Measurements from ENCODE around the gene DGKD.

Gene DGKD

DNA sequence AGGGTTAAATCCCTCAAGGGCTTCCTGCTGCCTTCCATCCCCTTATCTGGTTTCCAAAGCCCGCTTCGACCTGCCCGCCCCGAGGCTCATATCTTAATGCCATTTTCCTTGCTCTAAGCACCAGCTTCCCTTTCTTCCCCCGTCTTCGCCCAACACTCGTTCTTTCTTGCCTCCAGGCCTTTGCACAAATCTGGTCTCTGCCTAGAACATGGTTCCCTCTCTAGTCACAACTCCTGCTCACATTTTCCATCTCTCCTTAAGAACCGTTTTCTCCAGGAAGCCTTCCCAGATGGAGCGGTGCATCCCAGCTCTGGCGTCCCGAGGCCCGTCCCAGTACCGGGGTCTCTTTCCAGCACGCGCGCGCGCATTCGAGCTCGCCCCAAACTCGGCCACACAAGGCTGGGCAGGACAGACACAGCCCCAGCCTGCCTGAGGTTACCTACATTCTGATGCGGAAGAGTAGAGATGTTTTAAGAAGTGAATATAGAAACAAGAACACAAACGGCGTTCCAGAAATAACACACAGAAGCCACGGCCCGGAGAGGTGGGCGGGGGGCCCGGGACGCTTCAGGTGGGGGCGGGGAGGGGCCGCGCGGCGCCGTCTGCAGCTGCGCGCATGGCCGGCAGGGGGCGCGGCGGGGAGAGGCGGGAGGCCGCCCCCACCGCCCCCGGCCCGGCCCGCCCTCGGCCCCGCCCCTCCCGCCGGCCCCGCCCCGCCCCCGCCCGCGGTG, at the start of gene DGKD:
Gene DGKD, plus strand, starts transcription at position 726 of the 731 bp plus-strand sequence. CDS start 25 bp downstream, outside the sequence.
- Histone ChIP-seq H3K9me3 (ENCODE audit: control insufficient read depth in 2 of 2, low read length in 2 of 2) (no peaks in the 10 kb centered on the region), H3K27ac (ENCODE audit: low read length) (no peak within 1 kb of the TSS), H3K36me3 (ENCODE audit: control insufficient read depth in 2 of 2, insufficient read depth in 2 of 2, low read length in 2 of 2) (no peaks in the 10 kb centered on the region)

GRCh38 chr2:233307565-233307964, 46.7 kb upstream of the DGKD start, which contains the start of gene SAG:
TSS of gene SAG (plus strand) at chr2:233307816. CDS start at chr2:233309190, 1,374 bp downstream.
- no peak within 1 kb of the TSS for H3K27ac ChIP-seq (ENCODE audit: low read length)

More for the DNA sequence above, at the start of gene DGKD:
- Histone ChIP-seq H3K4me3 (ENCODE audit: low read length in 2 of 2) (peak within 1 kb of the TSS; percentile 79 to 85), H3K27me3 (ENCODE audit: control insufficient read depth in 1 of 2, insufficient read depth in 2 of 2, low read length in 2 of 2) (no peaks in the 10 kb centered on the region), H3K9ac (ENCODE audit: low read length in 2 of 2) (peak within 1 kb of the TSS; percentile 72 to 79), H3K4me1 (ENCODE audit: control insufficient read depth, insufficient read depth, low read length) (peaks cover 23% of the 10 kb centered on the region)

DNA sequence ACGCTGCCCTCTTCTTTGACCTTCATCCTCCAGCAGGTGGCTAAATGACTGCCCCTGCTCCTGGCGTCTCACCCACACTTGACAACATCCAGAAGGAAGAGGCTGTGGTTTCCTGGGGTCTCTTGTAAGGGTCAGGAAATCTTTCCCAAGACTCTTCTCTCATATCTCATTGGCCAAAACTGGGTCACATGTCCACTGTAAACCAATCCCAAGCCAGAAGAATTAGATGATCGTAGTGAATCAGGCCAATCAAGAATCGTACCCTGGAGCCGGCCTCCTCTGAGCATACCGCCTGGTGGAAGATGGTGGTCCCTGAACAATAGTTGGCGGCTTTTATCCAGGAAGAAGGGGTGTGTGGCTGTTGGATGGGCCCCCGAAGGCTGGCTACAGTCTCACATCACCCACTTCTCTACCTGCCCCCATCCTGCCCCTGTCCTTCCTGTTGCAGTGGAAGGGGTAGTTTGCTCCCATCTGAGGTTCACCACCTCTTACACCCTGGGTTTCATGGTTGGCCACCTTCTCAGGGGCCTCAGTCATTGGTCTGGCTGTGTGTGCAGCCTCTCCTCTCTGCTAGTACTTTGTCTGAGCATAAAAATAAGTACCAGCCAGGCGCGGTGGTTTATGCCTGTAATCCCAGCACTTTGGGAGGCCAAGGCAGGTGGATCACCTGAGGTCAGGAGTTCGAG, 42.9 kb upstream of the DGKD start:
- H3K27me3 ChIP-seq (ENCODE audit: control insufficient read depth in 1 of 2, insufficient read depth in 2 of 2, low read length in 2 of 2), result peaks cover 0 to 2% of the 10 kb centered on the region in 2 donors
- H3K27ac ChIP-seq (ENCODE audit: low read length), result no peak overlapping the region

More at GRCh38 chr2:233307565-233307964, 46.7 kb upstream of the DGKD start, which contains the start of gene SAG:
- no peaks in the 10 kb centered on the region for H3K36me3 ChIP-seq (ENCODE audit: control insufficient read depth in 2 of 2, insufficient read depth in 2 of 2, low read length in 2 of 2)
- H3K27me3 ChIP-seq (ENCODE audit: control insufficient read depth in 1 of 2, insufficient read depth in 2 of 2, low read length in 2 of 2), result peaks cover 0 to 2% of the 10 kb centered on the region in 2 donors
- H3K4me1 ChIP-seq (ENCODE audit: control insufficient read depth, insufficient read depth, low read length), result no peaks in the 10 kb centered on the region
- H3K9ac ChIP-seq (ENCODE audit: low read length in 2 of 2), result no peak within 1 kb of the TSS
- H3K4me3 ChIP-seq (ENCODE audit: low read length in 2 of 2), result no peak within 1 kb of the TSS
- no peaks in the 10 kb centered on the region for H3K9me3 ChIP-seq (ENCODE audit: control insufficient read depth in 2 of 2, low read length in 2 of 2)

GRCh38 chr2:233312874-233313273, 41.4 kb upstream of the DGKD start:
- Histone ChIP-seq H3K36me3 (ENCODE audit: control insufficient read depth in 2 of 2, insufficient read depth in 2 of 2, low read length in 2 of 2) (no peaks in the 10 kb centered on the region), H3K4me3 (ENCODE audit: low read length in 2 of 2) (no peak overlapping the region), H3K4me1 (ENCODE audit: control insufficient read depth, insufficient read depth, low read length) (no peaks in the 10 kb centered on the region), H3K9me3 (ENCODE audit: control insufficient read depth in 2 of 2, low read length in 2 of 2) (no peaks in the 10 kb centered on the region), H3K27ac (ENCODE audit: low read length) (no peak overlapping the region), H3K27me3 (ENCODE audit: control insufficient read depth in 1 of 2, insufficient read depth in 2 of 2, low read length in 2 of 2) (peaks cover 0 to 2% of the 10 kb centered on the region in 2 donors), H3K9ac (ENCODE audit: low read length in 2 of 2) (no peak overlapping the region)

More for the DNA sequence above, 42.9 kb upstream of the DGKD start:
- Histone ChIP-seq H3K4me1 (ENCODE audit: control insufficient read depth, insufficient read depth, low read length) (no peaks in the 10 kb centered on the region), H3K4me3 (ENCODE audit: low read length in 2 of 2) (no peak overlapping the region), H3K9me3 (ENCODE audit: control insufficient read depth in 2 of 2, low read length in 2 of 2) (no peaks in the 10 kb centered on the region), H3K9ac (ENCODE audit: low read length in 2 of 2) (no peak overlapping the region), H3K36me3 (ENCODE audit: control insufficient read depth in 2 of 2, insufficient read depth in 2 of 2, low read length in 2 of 2) (no peaks in the 10 kb centered on the region)

DNA sequence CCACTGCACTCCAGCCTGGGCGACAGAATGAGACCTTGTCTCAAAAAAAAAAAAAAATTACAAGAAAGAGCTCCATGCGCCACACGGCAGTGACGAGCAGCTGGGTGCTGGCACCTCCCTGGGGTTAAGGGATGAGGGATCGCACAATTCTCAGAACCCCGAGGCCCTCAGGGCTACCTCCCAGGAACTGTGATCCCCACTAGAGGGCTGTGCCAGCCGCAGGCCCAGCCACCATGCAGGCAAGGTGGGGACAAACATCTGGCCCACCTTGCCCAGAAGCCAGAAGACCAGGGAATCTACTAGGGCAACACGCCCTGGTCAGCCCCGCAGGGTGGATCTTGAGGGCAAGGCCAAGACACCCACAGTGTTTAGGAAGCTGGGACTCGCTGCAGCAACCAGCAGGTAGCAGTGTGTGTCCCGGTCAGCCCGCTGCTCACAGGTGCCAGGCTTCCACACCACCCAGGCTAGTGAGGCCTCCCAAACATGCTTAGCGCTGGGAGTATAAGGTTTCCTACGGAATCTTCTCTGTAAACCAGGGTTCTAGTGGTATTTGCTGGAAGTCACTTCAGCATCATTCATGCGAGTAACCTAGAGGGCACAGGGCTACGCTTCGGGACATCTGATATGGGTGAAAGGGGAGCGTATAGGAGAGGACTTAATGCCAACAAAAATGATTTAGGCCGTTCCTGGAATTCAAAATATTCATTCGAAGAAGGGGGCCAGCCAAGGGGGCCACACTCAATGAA, 39.9 kb upstream of the DGKD start:
- Histone ChIP-seq H3K36me3 (ENCODE audit: control insufficient read depth in 2 of 2, insufficient read depth in 2 of 2, low read length in 2 of 2) (no peaks in the 10 kb centered on the region), H3K4me3 (ENCODE audit: low read length in 2 of 2) (no peak overlapping the region), H3K27ac (ENCODE audit: low read length) (no peak overlapping the region), H3K4me1 (ENCODE audit: control insufficient read depth, insufficient read depth, low read length) (no peaks in the 10 kb centered on the region), H3K9ac (ENCODE audit: low read length in 2 of 2) (no peak overlapping the region), H3K27me3 (ENCODE audit: control insufficient read depth in 1 of 2, insufficient read depth in 2 of 2, low read length in 2 of 2) (peaks cover 0 to 4% of the 10 kb centered on the region in 2 donors), H3K9me3 (ENCODE audit: control insufficient read depth in 2 of 2, low read length in 2 of 2) (no peaks in the 10 kb centered on the region)

GRCh38 chr2:233317196-233317943, 36.9 kb upstream of the DGKD start:
- Histone ChIP-seq H3K4me1 (ENCODE audit: control insufficient read depth, insufficient read depth, low read length) (no peaks in the 10 kb centered on the region), H3K9ac (ENCODE audit: low read length in 2 of 2) (no peak overlapping the region), H3K27ac (ENCODE audit: low read length) (no peak overlapping the region), H3K27me3 (ENCODE audit: control insufficient read depth in 1 of 2, insufficient read depth in 2 of 2, low read length in 2 of 2) (peaks cover 0 to 2% of the 10 kb centered on the region in 2 donors), H3K36me3 (ENCODE audit: control insufficient read depth in 2 of 2, insufficient read depth in 2 of 2, low read length in 2 of 2) (no peaks in the 10 kb centered on the region), H3K4me3 (ENCODE audit: low read length in 2 of 2) (no peak overlapping the region), H3K9me3 (ENCODE audit: control insufficient read depth in 2 of 2, low read length in 2 of 2) (no peaks in the 10 kb centered on the region)

DNA sequence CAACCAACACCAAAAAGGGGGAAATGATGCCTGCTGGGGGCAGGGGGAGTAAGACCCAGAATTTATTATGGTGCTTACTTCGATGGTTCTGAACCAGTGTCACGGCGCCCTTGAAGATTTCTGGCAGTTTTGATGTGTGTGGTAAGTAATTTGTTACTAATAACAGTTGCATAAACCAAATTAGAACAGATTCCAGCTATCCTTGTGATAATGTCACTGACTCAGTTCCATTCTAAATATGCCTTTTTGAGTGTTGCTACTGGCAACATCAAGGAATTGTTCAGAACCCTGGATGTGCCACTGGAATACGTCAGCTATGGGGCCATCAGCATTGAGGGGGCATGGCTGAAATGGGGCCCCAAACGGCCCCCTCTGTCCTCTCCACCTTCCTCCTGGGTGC, 35.0 kb upstream of the DGKD start:
- H3K36me3 ChIP-seq (ENCODE audit: control insufficient read depth in 2 of 2, insufficient read depth in 2 of 2, low read length in 2 of 2), result no peaks in the 10 kb centered on the region
- H3K27ac ChIP-seq (ENCODE audit: low read length), result no peak overlapping the region
- no peaks in the 10 kb centered on the region for H3K4me1 ChIP-seq (ENCODE audit: control insufficient read depth, insufficient read depth, low read length)
- H3K27me3 ChIP-seq (ENCODE audit: control insufficient read depth in 1 of 2, insufficient read depth in 2 of 2, low read length in 2 of 2), result peaks cover 0 to 4% of the 10 kb centered on the region in 2 donors
- H3K4me3 ChIP-seq (ENCODE audit: low read length in 2 of 2), result no peak overlapping the region
- H3K9me3 ChIP-seq (ENCODE audit: control insufficient read depth in 2 of 2, low read length in 2 of 2), result no peaks in the 10 kb centered on the region
- H3K9ac ChIP-seq (ENCODE audit: low read length in 2 of 2), result no peak overlapping the region

DNA sequence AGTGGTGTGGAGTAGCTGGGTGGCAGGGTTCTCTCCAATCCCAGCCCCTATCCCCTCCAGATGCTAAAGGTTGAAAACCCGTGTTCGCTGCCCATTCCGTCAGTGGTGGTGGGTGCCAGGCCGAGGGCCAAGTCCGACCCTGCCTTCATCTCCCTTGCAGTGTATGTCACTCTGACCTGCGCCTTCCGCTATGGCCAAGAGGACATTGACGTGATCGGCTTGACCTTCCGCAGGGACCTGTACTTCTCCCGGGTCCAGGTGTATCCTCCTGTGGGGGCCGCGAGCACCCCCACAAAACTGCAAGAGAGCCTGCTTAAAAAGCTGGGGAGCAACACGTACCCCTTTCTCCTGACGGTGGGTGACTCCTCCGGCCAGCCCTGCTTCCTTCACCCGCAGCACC, 33.8 kb upstream of the DGKD start:
- Histone ChIP-seq H3K9ac (ENCODE audit: low read length in 2 of 2) (no peak overlapping the region), H3K36me3 (ENCODE audit: control insufficient read depth in 2 of 2, insufficient read depth in 2 of 2, low read length in 2 of 2) (no peaks in the 10 kb centered on the region)

GRCh38 chr2:233321166-233321565, 33.1 kb upstream of the DGKD start:
- Histone ChIP-seq H3K36me3 (ENCODE audit: control insufficient read depth in 2 of 2, insufficient read depth in 2 of 2, low read length in 2 of 2) (no peaks in the 10 kb centered on the region), H3K9me3 (ENCODE audit: control insufficient read depth in 2 of 2, low read length in 2 of 2) (no peaks in the 10 kb centered on the region), H3K4me3 (ENCODE audit: low read length in 2 of 2) (no peak overlapping the region), H3K9ac (ENCODE audit: low read length in 2 of 2) (no peak overlapping the region), H3K27me3 (ENCODE audit: control insufficient read depth in 1 of 2, insufficient read depth in 2 of 2, low read length in 2 of 2) (peaks cover 0 to 4% of the 10 kb centered on the region in 2 donors), H3K4me1 (ENCODE audit: control insufficient read depth, insufficient read depth, low read length) (no peaks in the 10 kb centered on the region), H3K27ac (ENCODE audit: low read length) (no peak overlapping the region)

More for the DNA sequence above, 33.8 kb upstream of the DGKD start:
- H3K4me3 ChIP-seq (ENCODE audit: low read length in 2 of 2), result no peak overlapping the region
- H3K4me1 ChIP-seq (ENCODE audit: control insufficient read depth, insufficient read depth, low read length), result no peaks in the 10 kb centered on the region
- no peaks in the 10 kb centered on the region for H3K9me3 ChIP-seq (ENCODE audit: control insufficient read depth in 2 of 2, low read length in 2 of 2)
- H3K27me3 ChIP-seq (ENCODE audit: control insufficient read depth in 1 of 2, insufficient read depth in 2 of 2, low read length in 2 of 2), result peaks cover 0 to 4% of the 10 kb centered on the region in 2 donors
- no peak overlapping the region for H3K27ac ChIP-seq (ENCODE audit: low read length)

GRCh38 chr2:233323851-233324250, 30.4 kb upstream of the DGKD start:
- no peaks in the 10 kb centered on the region for H3K36me3 ChIP-seq (ENCODE audit: control insufficient read depth in 2 of 2, insufficient read depth in 2 of 2, low read length in 2 of 2)
- H3K4me1 ChIP-seq (ENCODE audit: control insufficient read depth, insufficient read depth, low read length), result no peaks in the 10 kb centered on the region
- H3K27me3 ChIP-seq (ENCODE audit: control insufficient read depth in 1 of 2, insufficient read depth in 2 of 2, low read length in 2 of 2), result peaks cover 0 to 2% of the 10 kb centered on the region in 2 donors
- no peak overlapping the region for H3K9ac ChIP-seq (ENCODE audit: low read length in 2 of 2)
- no peak overlapping the region for H3K27ac ChIP-seq (ENCODE audit: low read length)
- no peaks in the 10 kb centered on the region for H3K9me3 ChIP-seq (ENCODE audit: control insufficient read depth in 2 of 2, low read length in 2 of 2)
- H3K4me3 ChIP-seq (ENCODE audit: low read length in 2 of 2), result no peak overlapping the region
